Epithelial cell of proximal tubule (primary cell): ENCODE results near the gene RSPO1. TPM values are rescaled to one million over a fixed set of nuclear protein-coding genes. Genes with fewer than 3 reads are reported as not detected.

Experiments used
- DNase-seq: peaks from one replicate; pipeline ENCODE4 v3.0.0-alpha.2; 2011; ENCODE audit warnings: low read depth
- H3K4me3 ChIP-seq: 2 replicates; pipeline ENCODE4 v1.5.1; 2011; ENCODE audit warnings: low read depth, mild to moderate bottlenecking, low read length
- CTCF ChIP-seq: conservative IDR thresholded peaks from 2 replicates; pipeline ENCODE4 v1.5.1; 2012; ENCODE audit warnings: low read depth, mild to moderate bottlenecking, low read length
- total RNA-seq: library from RNA; depleted of rRNA; stranded (reverse); fragments of >200 nt; gene quantifications from 2 replicates; pipeline ENCODE4 v1.2.3, GENCODE V29; 2015

The RSPO1 gene
- total RNA-seq, 1 donor from 2014 or later = not detected

GRCh38 chr1:37673920-37674319 lies 39.2 kb upstream of the RSPO1 start:
- TF ChIP-seq CTCF = no peak
- no peak overlapping the region for H3K4me3 ChIP-seq
- no peak for DNase-seq

GRCh38 chr1:37672136-37672870 lies 37.6 kb upstream of the RSPO1 start:
- no peak for TF ChIP-seq CTCF
- no peak for DNase-seq
- H3K4me3 ChIP-seq = no peak overlapping the region

- no peak for TF ChIP-seq CTCF
These were observed 36.6 kb upstream of the RSPO1 start for GRCh38 chr1:37671261-37671660.

GRCh38 chr1:37670133-37670532 lies 35.4 kb upstream of the RSPO1 start:
- H3K4me3 ChIP-seq = no peak overlapping the region
- TF ChIP-seq CTCF = no peak
- no peak for DNase-seq

More at GRCh38 chr1:37671261-37671660, 36.6 kb upstream of the RSPO1 start:
- H3K4me3 ChIP-seq = no peak overlapping the region
- no peak for DNase-seq

- no peak overlapping the region for H3K4me3 ChIP-seq
- DNase-seq = no peak
- no peak for TF ChIP-seq CTCF
These were observed 32.5 kb upstream of the RSPO1 start for GRCh38 chr1:37667023-37667671.

GRCh38 chr1:37666241-37666867 lies 31.7 kb upstream of the RSPO1 start:
- DNase-seq = no peak
- H3K4me3 ChIP-seq = no peak overlapping the region
- no peak for TF ChIP-seq CTCF
